ENCODE measurements around the gene OR5K3. TPM values are rescaled to one million over a fixed set of nuclear protein-coding genes. Genes with fewer than 3 reads are reported as not detected.

Gene OR5K3
- total and polyA plus RNA-seq, 9 of the 15 experiments (the other 6 are each of a cell fraction or from before 2014, with no cell fraction given), result not detected

GRCh38 chr3:98434412-98434811 is 43.9 kb downstream of the OR5K3 start (continued):
- TF ChIP-seq KLF1 (tag; IDR thresholded peaks at IDR 0.05) (no peak), KLF6 (CRISPR knock-in tag; IDR thresholded peaks at IDR 0.05; ENCODE audit: borderline replicate concordance) (no peak), USF2 (CRISPR knock-in tag; IDR thresholded peaks at IDR 0.05) (no peak), ZNF354B (CRISPR knock-in tag; IDR thresholded peaks at IDR 0.05) (no peak), CBX1 (IDR thresholded peaks at IDR 0.05; ENCODE audit: low read depth) (no peak), HBP1 (CRISPR knock-in tag; IDR thresholded peaks at IDR 0.05) (no peak), THRA (IDR thresholded peaks at IDR 0.05) (no peak), ZNF644 (tag; IDR thresholded peaks at IDR 0.05; ENCODE audit: low read depth) (no peak), PCBP2 (IDR thresholded peaks at IDR 0.05; ENCODE audit: low read depth, low read length, poor library complexity, severe bottlenecking) (no peak)
